ENCODE measurements around the gene SHC3. TPM values are rescaled to one million over a fixed set of nuclear protein-coding genes. Genes with fewer than 3 reads are reported as not detected.

SHC3 gene
- total RNA-seq, 2 donors from 2014 or later, result 1.5 to 1.8 TPM

DNA sequence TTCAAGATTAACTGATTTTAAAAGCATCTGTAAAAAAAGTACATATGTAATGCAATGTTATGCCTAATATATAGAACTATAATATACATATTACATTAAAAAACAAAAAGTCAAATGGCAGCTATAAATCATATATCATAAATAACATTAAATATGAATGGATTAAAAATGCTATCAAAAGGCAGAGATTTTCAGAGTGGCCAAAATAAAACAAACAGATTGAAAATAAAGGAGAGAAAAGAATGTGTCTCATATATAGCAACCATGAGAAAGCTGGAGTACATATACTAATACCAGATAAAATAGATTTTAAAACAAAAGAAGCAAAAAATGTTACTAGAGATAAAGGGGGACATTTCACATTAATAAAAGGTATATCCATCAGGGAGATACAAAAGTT lies 148.8 kb downstream of the SHC3 start:
- no peaks in the 10 kb centered on the region for H3K4me1 ChIP-seq (ENCODE audit: control insufficient read depth in 1 of 2, low read depth in 2 of 2)
- H3K27ac ChIP-seq, result no peak overlapping the region
- no peak overlapping the region for H3K4me3 ChIP-seq
- no peaks in the 10 kb centered on the region for H3K27me3 ChIP-seq (replicated peaks; ENCODE audit: insufficient read depth)
- no peaks in the 10 kb centered on the region for H3K36me3 ChIP-seq
- DNase-seq (ENCODE audit: low spot score), result no peak
- H3K9me3 ChIP-seq, result peaks cover 14% of the 10 kb centered on the region
- ATAC-seq (ENCODE audit: insufficient number of reproducible peaks, low FRiP score, low read depth), result no peak
- TF ChIP-seq CTCF (IDR thresholded peaks at IDR 0.05), result no peak

GRCh38 chr9:89026876-89027275 lies 151.7 kb downstream of the SHC3 start:
- H3K9me3 ChIP-seq, result peaks cover 14% of the 10 kb centered on the region
- no peak overlapping the region for H3K27ac ChIP-seq
- ATAC-seq (ENCODE audit: insufficient number of reproducible peaks, low FRiP score, low read depth), result no peak
- no peak for TF ChIP-seq CTCF (IDR thresholded peaks at IDR 0.05)
- H3K4me1 ChIP-seq (ENCODE audit: control insufficient read depth in 1 of 2, low read depth in 2 of 2), result no peaks in the 10 kb centered on the region
- H3K27me3 ChIP-seq (replicated peaks; ENCODE audit: insufficient read depth), result no peaks in the 10 kb centered on the region
- no peak for DNase-seq (ENCODE audit: low spot score)
- H3K36me3 ChIP-seq, result no peaks in the 10 kb centered on the region
- no peak overlapping the region for H3K4me3 ChIP-seq

GRCh38 chr9:89025553-89025952 lies 153.1 kb downstream of the SHC3 start:
- ATAC-seq (ENCODE audit: insufficient number of reproducible peaks, low FRiP score, low read depth) (no peak), DNase-seq (ENCODE audit: low spot score) (no peak)
- Histone ChIP-seq H3K36me3 (no peaks in the 10 kb centered on the region), H3K27ac (no peak overlapping the region), H3K9me3 (peaks cover 11% of the 10 kb centered on the region), H3K4me1 (ENCODE audit: control insufficient read depth in 1 of 2, low read depth in 2 of 2) (no peaks in the 10 kb centered on the region), H3K27me3 (replicated peaks; ENCODE audit: insufficient read depth) (no peaks in the 10 kb centered on the region), H3K4me3 (no peak overlapping the region)
- no peak for TF ChIP-seq CTCF (IDR thresholded peaks at IDR 0.05)

GRCh38 chr9:89024727-89025126 lies 153.9 kb downstream of the SHC3 start:
- Histone ChIP-seq H3K27ac (no peak overlapping the region), H3K4me1 (ENCODE audit: control insufficient read depth in 1 of 2, low read depth in 2 of 2) (no peaks in the 10 kb centered on the region), H3K27me3 (replicated peaks; ENCODE audit: insufficient read depth) (no peaks in the 10 kb centered on the region), H3K36me3 (no peaks in the 10 kb centered on the region), H3K9me3 (peaks cover 4% of the 10 kb centered on the region), H3K4me3 (no peak overlapping the region)
- no peak for TF ChIP-seq CTCF (IDR thresholded peaks at IDR 0.05)
- no peak for DNase-seq (ENCODE audit: low spot score)
- no peak for ATAC-seq (ENCODE audit: insufficient number of reproducible peaks, low FRiP score, low read depth)

- no peak for TF ChIP-seq CTCF (IDR thresholded peaks at IDR 0.05)
- no peak for DNase-seq (ENCODE audit: low spot score)
- no peaks in the 10 kb centered on the region for H3K36me3 ChIP-seq
- H3K9me3 ChIP-seq, result no peaks in the 10 kb centered on the region
- no peaks in the 10 kb centered on the region for H3K27me3 ChIP-seq (replicated peaks; ENCODE audit: insufficient read depth)
- no peak overlapping the region for H3K4me3 ChIP-seq
- no peak for ATAC-seq (ENCODE audit: insufficient number of reproducible peaks, low FRiP score, low read depth)
- no peaks in the 10 kb centered on the region for H3K4me1 ChIP-seq (ENCODE audit: control insufficient read depth in 1 of 2, low read depth in 2 of 2)
- H3K27ac ChIP-seq, result no peak overlapping the region
These were observed 154.9 kb downstream of the SHC3 start for GRCh38 chr9:89023740-89024139.

All from thoracic aorta (tissue), 2 donors.